K562 (cell line): ENCODE measurements around the gene SPINT3. TPM values are rescaled to one million over a fixed set of nuclear protein-coding genes. Genes with fewer than 3 reads are reported as not detected.

Experiments
- CBX8 ChIP-seq: fragments of 200-600 bp; sonication (generic); IDR thresholded peaks from 2 replicates; pipeline ENCODE4 v1.6.1; 2012; ENCODE audit warnings: borderline replicate concordance, mixed run types, low read depth, mild to moderate bottlenecking, moderate library complexity, mixed read lengths, low read length, control low read depth, inconsistent platforms; ENCODE audit not compliant: poor library complexity, severe bottlenecking; ENCODE audit errors: extremely low read depth
- CREB3L1 ChIP-seq: fragments of 450-650 bp; IDR thresholded peaks from 2 replicates; pipeline ENCODE4 v1.6.1; 2014; ENCODE audit warnings: low read depth, mild to moderate bottlenecking, moderate library complexity, borderline replicate concordance
- CREM ChIP-seq: IDR thresholded peaks from 2 replicates; pipeline ENCODE4 v1.6.1; 2014; ENCODE audit warnings: antibody characterized with exemption, low read depth
- EP300 ChIP-seq: IDR thresholded peaks from 2 replicates; pipeline ENCODE4 v1.6.1; 2012; ENCODE audit warnings: low read length, improper control_type of control experiment
- ERF ChIP-seq: fragments of 450-650 bp; formaldehyde crosslinking; IDR thresholded peaks from 2 replicates; pipeline ENCODE4 v1.4.0; 2020; ENCODE audit warnings: mild to moderate bottlenecking, mixed read lengths
- ETV1 ChIP-seq: fragments of 450-650 bp; conservative IDR thresholded peaks from 2 replicates; pipeline ENCODE4 v1.6.1; 2016; ENCODE audit warnings: missing genetic modification characterization, control low read depth, low read depth, missing compliant biosample characterization
- ETV6 ChIP-seq, 3 experiments: fragments of 150-350 bp in 1 of 3; sonication (generic) in 1 of 3; formaldehyde crosslinking in 1 of 3; IDR thresholded peaks; 2 replicates each; pipeline versions ENCODE4 v1.6.1 to v1.8.0; 2014 to 2022; ENCODE audit warnings: borderline replicate concordance in 2 of 3, low read depth in 2 of 3, antibody characterized with exemption in 1 of 3, low read length in 1 of 3, mild to moderate bottlenecking in 1 of 3, missing genetic modification reagents in 1 of 3
- HMG20B ChIP-seq: fragments of 250-450 bp; sonication (Bioruptor Pico); IDR thresholded peaks from 2 replicates; pipeline ENCODE4 v1.5.0; 2021; ENCODE audit warnings: mild to moderate bottlenecking
- HOXB6 ChIP-seq: fragments of 250-450 bp; sonication (Bioruptor Pico); IDR thresholded peaks from 2 replicates; pipeline ENCODE4 v1.5.1; 2022; ENCODE audit warnings: mild to moderate bottlenecking, borderline replicate concordance
- NR2C1 ChIP-seq, 2 experiments: fragments of 450-650 bp; IDR thresholded peaks; 2 replicates each; pipeline ENCODE4 v1.6.1; 2017; ENCODE audit warnings: mild to moderate bottlenecking in 2 of 2, antibody characterized with exemption in 1 of 2, inconsistent platforms in 1 of 2, missing compliant biosample characterization in 1 of 2, missing genetic modification characterization in 1 of 2
- PATZ1 ChIP-seq: fragments of 250-450 bp; sonication (Bioruptor Pico); IDR thresholded peaks from 2 replicates; pipeline ENCODE4 v1.5.0; 2020; ENCODE audit warnings: mild to moderate bottlenecking, borderline replicate concordance
- PURB ChIP-seq: sonication (generic); formaldehyde crosslinking; IDR thresholded peaks from 2 replicates; pipeline ENCODE4 v1.9.0; 2021; ENCODE audit warnings: low read depth, mild to moderate bottlenecking, missing genetic modification reagents
- RBM17 ChIP-seq: fragments of 200-400 bp; formaldehyde crosslinking; IDR thresholded peaks from 2 replicates; pipeline ENCODE4 v1.6.1; 2017; ENCODE audit warnings: low read depth, mild to moderate bottlenecking, low read length, borderline replicate concordance
- SMARCA5 ChIP-seq: fragments of 450-650 bp; IDR thresholded peaks from 2 replicates; pipeline ENCODE4 v1.6.1; 2016
- TCF15 ChIP-seq: fragments of 250-450 bp; sonication (Bioruptor Pico); IDR thresholded peaks from 2 replicates; pipeline ENCODE4 v1.8.0; 2022; ENCODE audit warnings: moderate library complexity, mild to moderate bottlenecking, inconsistent platforms
- YBX1 ChIP-seq: fragments of 450-650 bp; IDR thresholded peaks from 2 replicates; pipeline ENCODE4 v1.7.1; 2016; ENCODE audit warnings: mild to moderate bottlenecking
- ZBTB17 ChIP-seq: fragments of 450-650 bp; formaldehyde crosslinking; IDR thresholded peaks from 2 replicates; pipeline ENCODE4 v1.4.0; 2020; ENCODE audit warnings: mild to moderate bottlenecking
- ZBTB43 ChIP-seq: sonication (generic); formaldehyde crosslinking; IDR thresholded peaks from 2 replicates; pipeline ENCODE4 v1.8.0; 2023; ENCODE audit warnings: mild to moderate bottlenecking, missing genetic modification reagents
- ZNF12 ChIP-seq: sonication (generic); formaldehyde crosslinking; IDR thresholded peaks from 2 replicates; pipeline ENCODE4 v1.4.0; 2020; ENCODE audit warnings: mild to moderate bottlenecking, missing genetic modification reagents
- ZNF316 ChIP-seq: fragments of 450-650 bp; IDR thresholded peaks from 2 replicates; pipeline ENCODE4 v1.6.1; 2016
- ZNF551 ChIP-seq: fragments of 250-450 bp; sonication (Bioruptor Pico); IDR thresholded peaks from 2 replicates; pipeline ENCODE4 v1.5.0; 2021; ENCODE audit warnings: mild to moderate bottlenecking, moderate library complexity
- ZNF57 ChIP-seq: fragments of 450-650 bp; formaldehyde crosslinking; IDR thresholded peaks from 2 replicates; pipeline ENCODE4 v1.4.0; 2020; ENCODE audit warnings: mild to moderate bottlenecking, moderate library complexity
- ZNF589 ChIP-seq: fragments of 200-800 bp; sonication (Bioruptor generic); IDR thresholded peaks from 2 replicates; pipeline ENCODE4 v1.6.1; 2016; ENCODE audit warnings: low read depth, missing genetic modification characterization, missing compliant biosample characterization
- polyA plus RNA-seq, 8 experiments: library from polyadenylated mRNA; depleted of rRNA in 4 of 8; stranded (reverse) in 5 of 8; unstranded in 3 of 8; fragments of >200 nt; fragmentation: Nextera tagmentation in 2 of 8; fragmentation: Illumina TruSeq in 1 of 8; extraction: Ambion mirVana in 2 of 8; extraction: Trizol in 1 of 8; gene quantifications; 2 replicates each; pipeline versions ENCODE4 v1.2.1 to v1.2.3, GENCODE V29; 2011 to 2014; ENCODE audit warnings: inconsistent platforms in 1 of 8, missing spikeins in 1 of 8
- total RNA-seq, 7 experiments: library from RNA; depleted of rRNA in 6 of 7; stranded (reverse); fragments of >200 nt in 6 of 7; fragmentation: Illumina TruSeq in 2 of 7; extraction: Trizol in 2 of 7; gene quantifications; 2 replicates each; pipeline versions ENCODE4 v1.2.1 to v1.2.3, GENCODE V29; 2011 to 2021; ENCODE audit warnings: low replicate concordance in 1 of 7

Gene SPINT3
- total and polyA plus RNA-seq, 9 of the 15 experiments (the other 6 are each of a cell fraction or from before 2014, with no cell fraction given), result not detected

GRCh38 chr20:45507011-45507820, 8.2 kb downstream of the SPINT3 start (continued):
- TF ChIP-seq TCF15 (CRISPR knock-in tag) (no peak), SMARCA5 (no peak), ZNF12 (CRISPR knock-in tag) (no peak), PURB (CRISPR knock-in tag) (no peak), HOXB6 (CRISPR knock-in tag) (no peak), ZBTB43 (CRISPR knock-in tag) (no peak), ERF (CRISPR knock-in tag) (no peak), ZNF57 (CRISPR knock-in tag) (no peak), EP300 (peak; percentile 41; the same call in 1 of the 2 replicates), HMG20B (CRISPR knock-in tag) (no peak), CBX8 (no peak), ETV6 (IDR thresholded peaks at IDR 0.05; ENCODE audit: borderline replicate concordance in 1 of 2, low read depth in 2 of 2, low read length in 1 of 2) (no peak), ETV6 (CRISPR knock-in tag; IDR thresholded peaks at IDR 0.05; ENCODE audit: borderline replicate concordance) (no peak), ZNF316 (no peak), ZNF589 (0 out of 2 replicates have a peak, but pooled peaks have one; percentile 46), ETV1 (tag) (peak; percentile 27; the same call in 1 of the 2 replicates), YBX1 (no peak), PATZ1 (no peak), NR2C1 (IDR thresholded peaks at IDR 0.05) (no peak), NR2C1 (tag; IDR thresholded peaks at IDR 0.05) (no peak), RBM17 (no peak), ZBTB17 (CRISPR knock-in tag) (no peak), CREM (no peak), ZNF551 (no peak), CREB3L1 (no peak)
